GM12892 (cell line): ENCODE results near the gene CERS6.

Source experiments
- POLR2A ChIP-seq: IDR thresholded peaks from 2 replicates; pipeline ENCODE4 v1.6.1; 2011; ENCODE audit warnings: low read depth, low read length, control low read depth
- POLR2AphosphoS5 ChIP-seq: IDR thresholded peaks from 2 replicates; pipeline ENCODE4 v1.6.1; 2011; ENCODE audit warnings: low read depth, low read length, control low read depth
- TAF1 ChIP-seq: IDR thresholded peaks from 2 replicates; pipeline ENCODE4 v1.6.1; 2011; ENCODE audit warnings: low read depth, mild to moderate bottlenecking, control low read depth, low read length, borderline replicate concordance

DNA sequence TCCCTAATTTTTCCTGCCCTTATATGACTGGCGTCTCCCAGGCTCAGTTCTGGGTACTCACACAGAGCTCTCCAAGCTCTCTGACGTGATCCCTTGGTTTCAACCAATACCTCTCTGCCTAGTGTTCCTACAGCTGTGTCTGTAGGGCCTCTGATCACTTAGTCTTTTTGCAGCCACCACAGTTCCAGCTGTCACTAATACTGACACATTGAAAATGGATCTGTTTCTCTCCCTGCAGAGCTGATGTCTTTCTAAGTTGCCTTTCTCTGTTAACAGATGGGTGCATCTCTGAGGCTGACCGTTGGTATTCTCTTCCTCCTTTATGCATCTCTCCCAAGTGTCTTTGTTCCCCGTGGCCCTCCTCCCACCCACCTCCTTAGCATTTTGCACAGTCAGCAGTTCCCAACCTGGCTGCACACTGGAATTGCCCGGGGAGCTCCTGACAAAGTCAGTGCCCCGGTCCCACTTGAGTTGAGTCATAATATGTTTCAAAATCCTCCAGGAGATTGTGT, 62.5 kb downstream of the CERS6 start:
- no peak for TF ChIP-seq POLR2A
- no peak for TF ChIP-seq POLR2AphosphoS5
- TF ChIP-seq TAF1 = no peak
